ENCODE results near the gene TAF9. TPM values are rescaled to one million over a fixed set of nuclear protein-coding genes. Genes with fewer than 3 reads are reported as not detected.

Gene TAF9
- 90.7 and 97.4 TPM in 2 replicates for total RNA-seq

DNA sequence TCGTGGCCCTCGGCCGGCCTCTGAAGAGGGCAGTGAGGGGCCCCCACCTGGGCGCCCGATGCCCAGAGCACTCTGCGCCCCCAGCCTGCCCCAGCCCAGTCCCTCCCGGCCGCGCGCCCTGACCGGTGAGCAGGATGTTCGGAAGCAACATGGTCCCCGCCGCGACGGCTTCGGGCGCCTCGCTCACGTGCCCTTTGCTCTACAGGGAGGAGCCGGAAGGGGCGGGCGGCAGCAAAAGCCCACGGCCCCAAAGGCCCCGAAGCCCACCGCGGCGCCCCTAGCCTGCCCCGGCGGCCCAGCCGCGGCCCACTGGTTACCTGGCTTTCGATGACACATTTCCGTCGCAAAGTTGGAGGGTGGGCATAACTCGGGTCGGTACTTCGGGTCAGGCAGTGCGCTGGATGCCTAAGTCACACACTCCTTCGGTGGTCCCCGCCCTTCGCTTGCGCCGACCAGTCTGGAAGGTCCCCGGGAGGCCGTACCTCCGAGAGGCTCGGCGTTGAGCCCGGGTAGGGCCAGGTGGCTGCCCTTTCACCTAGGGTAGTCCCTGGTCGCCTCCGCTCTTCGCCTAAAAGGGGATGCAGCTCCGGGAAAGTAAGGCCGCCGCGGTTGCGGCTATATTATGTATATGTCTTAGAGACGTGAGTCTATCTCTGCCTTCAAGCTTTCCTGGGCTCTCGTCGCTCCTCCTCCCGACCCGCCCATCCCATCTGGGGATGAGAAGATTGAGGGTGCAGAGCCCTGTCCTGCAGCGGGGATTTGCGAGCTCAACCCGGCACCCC lies at the start of gene TAF9, which contains the start of the genes AK6 and RAD17:
Gene TAF9 (minus strand): TSS at position 181 of the 782 bp plus-strand sequence. CDS start 3,783 bp downstream, outside the sequence.
Gene AK6 (minus strand): TSS at position 181 of the 782 bp plus-strand sequence. CDS start 30 bp downstream, at position 151.
Gene RAD17 (plus strand): TSS at position 479 of the 782 bp plus-strand sequence. CDS start 2,391 bp downstream, outside the sequence.

GRCh38 chr5:69414885-69415583 lies 45.7 kb upstream of the TAF9 start, which contains the start of gene MARVELD2:
TSS of gene MARVELD2 (plus strand) at chr5:69415116. CDS start at chr5:69419386, 4,270 bp downstream.

Other genes starting within 250 kb of the TAF9 start
- 156 and 204 TPM in 2 replicates for gene CCNB1, start 202.4 kb downstream of the TAF9 start, total RNA-seq
- gene CENPH, start 179.9 kb downstream of the TAF9 start, total RNA-seq: 15.1 and 23.7 TPM in 2 replicates
- 40.8 and 46.1 TPM in 2 replicates for gene CDK7, start 134.6 kb downstream of the TAF9 start, total RNA-seq
- gene CCDC125, start 36.7 kb downstream of the TAF9 start, total RNA-seq: 3.3 and 3.7 TPM in 2 replicates
- gene AK6, start within 50 bp of the TAF9 start, total RNA-seq: 25.7 and 32.8 TPM in 2 replicates
- gene RAD17, start 298 bp upstream of the TAF9 start, total RNA-seq: 15.8 and 16.8 TPM in 2 replicates
- under 0.01 and 2.0 TPM in 2 replicates for gene MARVELD2, start 45.6 kb upstream of the TAF9 start, total RNA-seq
- 5.5 and 7.3 TPM in 2 replicates for gene OCLN, start 123.3 kb upstream of the TAF9 start, total RNA-seq
- gene GTF2H2C, start 190.7 kb upstream of the TAF9 start, total RNA-seq: 40.4 and 55.5 TPM in 2 replicates